NT2/D1 (cell line): Measurements from ENCODE around the gene OPN4.

Experiments
- DNase-seq: peaks from one replicate; pipeline ENCODE4 v3.0.0-alpha.2; 2011; ENCODE audit warnings: low read depth, low spot score
- H3K27me3 ChIP-seq: 2 replicates; pipeline ENCODE4 v1.6.0; 2011; ENCODE audit warnings: mild to moderate bottlenecking; ENCODE audit not compliant: insufficient read length, insufficient read depth
- H3K36me3 ChIP-seq: 2 replicates; pipeline ENCODE4 v1.6.1; 2011; ENCODE audit warnings: mild to moderate bottlenecking, low read length, mixed read lengths; ENCODE audit not compliant: insufficient read depth, insufficient read length
- H3K4me1 ChIP-seq: 2 replicates; pipeline ENCODE4 v1.5.1; 2011; ENCODE audit not compliant: insufficient read depth, insufficient read length
- H3K4me3 ChIP-seq: 2 replicates; pipeline ENCODE4 v1.5.1; 2011; ENCODE audit warnings: low read depth; ENCODE audit not compliant: insufficient read length
- H3K9ac ChIP-seq: 2 replicates; pipeline ENCODE4 v1.6.0; 2011; ENCODE audit warnings: low read depth; ENCODE audit not compliant: insufficient read length
- H3K9me3 ChIP-seq: 2 replicates; pipeline ENCODE4 v1.5.1; 2011; ENCODE audit warnings: mild to moderate bottlenecking, low read length; ENCODE audit not compliant: insufficient read depth
- SUZ12 ChIP-seq: IDR thresholded peaks from 2 replicates; pipeline ENCODE4 v1.6.1; 2011; ENCODE audit not compliant: insufficient read length, insufficient read depth; ENCODE audit errors: extremely low read depth
- YY1 ChIP-seq: IDR thresholded peaks from 2 replicates; pipeline ENCODE4 v1.6.1; 2011; ENCODE audit not compliant: insufficient read length, insufficient read depth
- ZNF274 ChIP-seq: IDR thresholded peaks from 2 replicates; pipeline ENCODE4 v1.6.1; 2011; ENCODE audit warnings: mild to moderate bottlenecking, low read depth, low read length

OPN4 gene

GRCh38 chr10:86693721-86694369 lies 39.5 kb downstream of the OPN4 start:
- Histone ChIP-seq H3K27me3 (no peaks in the 10 kb centered on the region), H3K9ac (peak overlapping the region; percentile 53), H3K4me1 (peaks cover 2% of the 10 kb centered on the region), H3K36me3 (no peaks in the 10 kb centered on the region), H3K4me3 (no peak overlapping the region), H3K9me3 (no peaks in the 10 kb centered on the region)
- TF ChIP-seq ZNF274 (no peak), SUZ12 (no peak), YY1 (no peak)
- DNase-seq, result peak; percentile 35

GRCh38 chr10:86698207-86698940 lies 44.0 kb downstream of the OPN4 start:
- no peak for DNase-seq
- H3K27me3 ChIP-seq, result no peaks in the 10 kb centered on the region
- TF ChIP-seq YY1 (no peak), SUZ12 (no peak), ZNF274 (no peak)
- H3K36me3 ChIP-seq, result no peaks in the 10 kb centered on the region
- H3K4me1 ChIP-seq, result peaks cover 2% of the 10 kb centered on the region
- H3K9ac ChIP-seq, result no peak overlapping the region
- no peak overlapping the region for H3K4me3 ChIP-seq
- H3K9me3 ChIP-seq, result no peaks in the 10 kb centered on the region

GRCh38 chr10:86699125-86699524 lies 44.8 kb downstream of the OPN4 start:
- Histone ChIP-seq H3K9me3 (no peaks in the 10 kb centered on the region), H3K36me3 (no peaks in the 10 kb centered on the region), H3K27me3 (no peaks in the 10 kb centered on the region), H3K4me1 (peaks cover 2% of the 10 kb centered on the region), H3K4me3 (no peak overlapping the region), H3K9ac (no peak overlapping the region)
- DNase-seq, result no peak
- TF ChIP-seq ZNF274 (no peak), YY1 (no peak), SUZ12 (no peak)

- Histone ChIP-seq H3K36me3 (no peaks in the 10 kb centered on the region), H3K27me3 (no peaks in the 10 kb centered on the region), H3K4me3 (no peak overlapping the region), H3K9me3 (no peaks in the 10 kb centered on the region), H3K4me1 (no peaks in the 10 kb centered on the region), H3K9ac (no peak overlapping the region)
- no peak for DNase-seq
- no peak for TF ChIP-seq YY1
- no peak for TF ChIP-seq ZNF274
- TF ChIP-seq SUZ12, result no peak
Measured at GRCh38 chr10:86699541-86699940, 45.2 kb downstream of the OPN4 start.

GRCh38 chr10:86699991-86700840 lies 45.9 kb downstream of the OPN4 start:
- Histone ChIP-seq H3K4me1 (no peaks in the 10 kb centered on the region), H3K27me3 (no peaks in the 10 kb centered on the region), H3K9ac (no peak overlapping the region), H3K9me3 (no peaks in the 10 kb centered on the region), H3K4me3 (no peak overlapping the region), H3K36me3 (no peaks in the 10 kb centered on the region)
- TF ChIP-seq SUZ12, result no peak
- TF ChIP-seq YY1, result no peak
- TF ChIP-seq ZNF274, result no peak
- no peak for DNase-seq

- Histone ChIP-seq H3K9ac (no peak overlapping the region), H3K27me3 (no peaks in the 10 kb centered on the region), H3K4me1 (no peaks in the 10 kb centered on the region), H3K36me3 (no peaks in the 10 kb centered on the region), H3K9me3 (no peaks in the 10 kb centered on the region), H3K4me3 (no peak overlapping the region)
- no peak for DNase-seq
- TF ChIP-seq YY1 (no peak), SUZ12 (no peak), ZNF274 (no peak)
Measured at GRCh38 chr10:86700851-86701617, 46.7 kb downstream of the OPN4 start.

- Histone ChIP-seq H3K4me1 (peaks cover 5% of the 10 kb centered on the region), H3K4me3 (no peak overlapping the region), H3K9ac (no peak overlapping the region), H3K27me3 (no peaks in the 10 kb centered on the region), H3K36me3 (no peaks in the 10 kb centered on the region), H3K9me3 (no peaks in the 10 kb centered on the region)
- DNase-seq, result no peak
- TF ChIP-seq SUZ12 (no peak), ZNF274 (no peak), YY1 (no peak)
Measured at GRCh38 chr10:86703176-86703575, 48.8 kb downstream of the OPN4 start.
